ENCODE measurements around the gene EPN2. TPM values are rescaled to one million over a fixed set of nuclear protein-coding genes. Genes with fewer than 3 reads are reported as not detected.

The EPN2 gene
- total and polyA plus RNA-seq, 9 donors: 21.6 to 68.9 (median 52.7) TPM

DNA sequence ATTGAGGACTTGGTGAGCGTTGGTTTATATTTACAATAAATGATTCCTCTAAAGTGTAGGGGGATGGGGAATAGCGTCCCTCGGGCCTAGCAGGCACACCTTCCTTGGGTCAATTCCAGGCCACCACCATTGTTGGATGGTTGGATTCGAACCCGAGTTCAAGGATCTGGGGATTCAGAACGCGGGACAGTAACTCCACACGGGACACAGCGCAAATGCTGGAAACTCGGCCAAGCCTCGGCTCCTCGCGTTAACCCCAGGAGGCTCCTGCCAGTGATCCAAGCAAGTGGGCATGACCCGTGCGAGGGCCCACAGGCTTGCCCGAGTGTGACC, 124.7 kb downstream of the EPN2 start:
- no peaks in the 10 kb centered on the region for H3K36me3 ChIP-seq
- H3K9me3 ChIP-seq: no peaks in the 10 kb centered on the region
- no peaks in the 10 kb centered on the region for H3K27me3 ChIP-seq
- H3K4me1 ChIP-seq (ENCODE audit: insufficient read depth): peaks cover 2% of the 10 kb centered on the region
- H3K4me3 ChIP-seq: peak overlapping the region; percentile 84
- 5 to 8% (median 8%) methylated on average over 16 of the region's 16 CpGs for WGBS, 3 donors
- TF ChIP-seq, protein P1, sequence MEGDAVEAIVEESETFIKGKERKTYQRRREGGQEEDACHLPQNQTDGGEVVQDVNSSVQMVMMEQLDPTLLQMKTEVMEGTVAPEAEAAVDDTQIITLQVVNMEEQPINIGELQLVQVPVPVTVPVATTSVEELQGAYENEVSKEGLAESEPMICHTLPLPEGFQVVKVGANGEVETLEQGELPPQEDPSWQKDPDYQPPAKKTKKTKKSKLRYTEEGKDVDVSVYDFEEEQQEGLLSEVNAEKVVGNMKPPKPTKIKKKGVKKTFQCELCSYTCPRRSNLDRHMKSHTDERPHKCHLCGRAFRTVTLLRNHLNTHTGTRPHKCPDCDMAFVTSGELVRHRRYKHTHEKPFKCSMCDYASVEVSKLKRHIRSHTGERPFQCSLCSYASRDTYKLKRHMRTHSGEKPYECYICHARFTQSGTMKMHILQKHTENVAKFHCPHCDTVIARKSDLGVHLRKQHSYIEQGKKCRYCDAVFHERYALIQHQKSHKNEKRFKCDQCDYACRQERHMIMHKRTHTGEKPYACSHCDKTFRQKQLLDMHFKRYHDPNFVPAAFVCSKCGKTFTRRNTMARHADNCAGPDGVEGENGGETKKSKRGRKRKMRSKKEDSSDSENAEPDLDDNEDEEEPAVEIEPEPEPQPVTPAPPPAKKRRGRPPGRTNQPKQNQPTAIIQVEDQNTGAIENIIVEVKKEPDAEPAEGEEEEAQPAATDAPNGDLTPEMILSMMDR (IDR thresholded peaks at IDR 0.05): no peak
- TF ChIP-seq EP300 (IDR thresholded peaks at IDR 0.05): no peak
- no peak for TF ChIP-seq POLR2A (IDR thresholded peaks at IDR 0.05)
- intact Hi-C loops (cut with DNase I): loop anchor here (2.0 to 10.0 kb wide), 5 partner anchors 85 to 405 kb away; no protein-coding TSS in a partner anchor
- H3K27ac ChIP-seq: peak overlapping the region; percentile 9 to 90
- DNase-seq: no peak

DNA sequence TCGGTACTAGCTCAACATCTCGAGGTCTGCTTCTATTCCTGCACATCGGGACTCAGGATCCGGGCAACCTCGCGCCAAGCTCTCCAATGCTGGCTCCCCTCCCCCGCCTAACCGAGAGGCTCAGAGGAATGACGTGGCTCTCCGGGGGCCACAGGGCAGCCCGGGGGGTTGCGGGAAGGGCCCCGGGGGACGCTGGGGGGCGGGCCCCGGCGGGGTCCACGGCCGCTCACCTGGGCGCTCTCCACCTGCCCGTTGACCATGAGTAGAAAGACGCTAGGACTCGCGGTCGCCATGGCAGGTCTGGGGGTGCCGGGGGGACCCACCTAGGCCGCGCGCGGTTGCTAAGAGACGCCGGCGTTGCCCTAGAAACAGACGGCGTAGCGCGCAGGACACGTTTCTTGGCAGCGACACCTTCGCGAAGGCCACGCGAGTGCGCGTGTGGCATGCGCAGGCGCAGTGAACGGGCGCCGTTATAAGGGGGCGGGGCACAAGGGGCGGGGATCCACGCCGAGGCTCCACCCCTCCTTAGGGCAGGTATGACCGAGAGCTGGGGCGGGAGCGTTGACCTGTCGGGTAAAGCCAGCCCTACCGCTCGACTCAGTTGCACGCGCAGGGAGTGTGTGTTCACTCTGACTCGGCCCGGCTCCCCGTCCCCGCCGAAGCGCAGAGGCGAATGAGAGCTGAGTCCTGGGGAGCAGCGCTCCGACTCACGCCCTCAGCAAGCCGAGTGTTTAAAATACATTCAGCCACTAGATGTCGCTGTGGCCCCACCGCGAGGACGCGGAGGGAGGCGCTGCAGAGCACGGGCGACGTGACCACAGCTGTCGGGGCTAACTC, 125.3 kb downstream of the EPN2 start, which contains the start of gene B9D1:
TSS of gene B9D1 (minus strand) at position 447 of the 837 bp plus-strand sequence. CDS start at position 293, 154 bp downstream.
- WGBS, 3 donors: 0% methylated on average over 59 to 83 of the region's 83 CpGs
- intact Hi-C loops (cut with DNase I): loop anchor here (2.0 to 10.0 kb wide), 5 partner anchors 84 to 405 kb away; no protein-coding TSS in a partner anchor

DNA sequence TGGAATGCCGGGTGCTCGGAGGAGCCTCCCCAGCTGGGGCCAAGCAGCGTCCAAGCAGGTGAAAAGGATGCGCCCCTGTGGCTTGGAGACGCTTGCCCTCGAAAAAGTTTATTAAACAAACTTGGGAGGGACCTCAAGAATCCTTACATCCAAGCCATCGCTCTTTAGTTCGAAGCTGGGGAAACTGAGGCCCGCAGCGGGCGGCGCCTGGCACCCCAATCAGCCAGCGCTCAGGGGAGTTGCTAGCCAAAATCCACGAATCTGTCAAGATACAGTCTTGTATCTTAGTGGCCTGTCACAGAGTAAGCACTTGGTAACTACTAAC, 125.9 kb downstream of the EPN2 start:
- DNase-seq: no peak
- no peaks in the 10 kb centered on the region for H3K9me3 ChIP-seq
- TF ChIP-seq EP300 (IDR thresholded peaks at IDR 0.05): no peak
- TF ChIP-seq, protein P1 (IDR thresholded peaks at IDR 0.05): no peak
- TF ChIP-seq POLR2A (IDR thresholded peaks at IDR 0.05): no peak
- WGBS, 3 donors: 11 to 24% (median 12%) methylated on average over 14 of the region's 14 CpGs
- H3K4me3 ChIP-seq: peak overlapping the region; percentile 84
- no peaks in the 10 kb centered on the region for H3K27me3 ChIP-seq
- H3K27ac ChIP-seq: peak overlapping the region; percentile 57 to 90
- no peaks in the 10 kb centered on the region for H3K36me3 ChIP-seq
- H3K4me1 ChIP-seq (ENCODE audit: insufficient read depth): peaks cover 2% of the 10 kb centered on the region
- intact Hi-C loops (cut with DNase I): loop anchor here (2.0 to 10.0 kb wide), 5 partner anchors 84 to 404 kb away; no protein-coding TSS in a partner anchor

More for the DNA sequence above, 125.3 kb downstream of the EPN2 start, which contains the start of gene B9D1:
- peak; percentile 96 to 98 (median 98) for DNase-seq
- Histone ChIP-seq H3K4me3 (peak within 1 kb of the TSS; percentile 84), H3K27me3 (no peaks in the 10 kb centered on the region), H3K9me3 (no peaks in the 10 kb centered on the region), H3K4me1 (ENCODE audit: insufficient read depth) (peaks cover 2% of the 10 kb centered on the region), H3K36me3 (no peaks in the 10 kb centered on the region), H3K27ac (peak within 1 kb of the TSS; percentile 57 to 90)
- TF ChIP-seq POLR2A (IDR thresholded peaks at IDR 0.05) (peak; percentile 29), EP300 (IDR thresholded peaks at IDR 0.05) (no peak)
- TF ChIP-seq, protein P1 (IDR thresholded peaks at IDR 0.05): peak; percentile 100

DNA sequence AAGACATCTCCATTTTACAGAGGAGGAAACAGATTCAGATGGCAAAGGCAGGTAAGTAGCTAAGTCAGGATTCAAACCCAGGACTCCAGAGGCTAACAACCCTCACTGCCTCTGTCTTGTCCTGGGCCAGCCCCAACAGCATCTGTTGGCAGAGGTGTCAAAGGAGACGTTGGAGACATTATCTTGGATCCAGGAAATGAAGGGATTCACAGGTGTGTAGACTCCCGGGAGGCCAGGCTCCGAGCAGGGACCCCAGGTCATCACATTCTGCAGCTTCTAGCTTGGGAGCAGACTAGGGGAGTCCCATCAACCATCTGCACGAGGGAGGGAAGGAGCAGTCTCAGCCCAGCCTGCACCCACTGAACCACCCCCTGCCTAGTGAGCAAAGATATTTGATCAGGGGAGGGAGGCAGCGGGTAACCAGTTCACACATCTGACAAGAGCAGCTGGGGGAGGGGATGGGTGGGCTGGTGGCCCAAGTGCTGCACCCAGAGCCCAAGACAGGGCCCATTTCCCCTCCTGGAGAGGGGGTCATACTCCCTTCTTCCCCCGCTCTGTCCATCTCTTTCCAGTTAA, 126.4 kb downstream of the EPN2 start:
- Histone ChIP-seq H3K27me3 (no peaks in the 10 kb centered on the region), H3K27ac (no peak overlapping the region), H3K4me3 (no peak overlapping the region), H3K4me1 (ENCODE audit: insufficient read depth) (peaks cover 2% of the 10 kb centered on the region), H3K9me3 (no peaks in the 10 kb centered on the region), H3K36me3 (no peaks in the 10 kb centered on the region)
- TF ChIP-seq POLR2A (IDR thresholded peaks at IDR 0.05) (no peak), EP300 (IDR thresholded peaks at IDR 0.05) (no peak)
- TF ChIP-seq, protein P1 (IDR thresholded peaks at IDR 0.05): no peak
- intact Hi-C loops (cut with DNase I): loop anchor here (1.0 to 10.0 kb wide), 6 partner anchors 83 to 404 kb away; no protein-coding TSS in a partner anchor
- 53 to 65% (median 63%) methylated on average over 6 of the region's 6 CpGs for WGBS, 3 donors
- DNase-seq: peak in 3 of 5 donors; percentile 17 to 33 (median 19)
